H9 (cell line): ENCODE data around the gene MSI1. TPM values are rescaled to one million over a fixed set of nuclear protein-coding genes. Genes with fewer than 3 reads are reported as not detected.

ENCODE experiments used
- DNase-seq: peaks from one replicate; pipeline ENCODE4 v3.0.0-alpha.2; 2017
- H2AFZ ChIP-seq: one replicate; pipeline ENCODE4 v1.6.1; 2013; ENCODE audit warnings: mild to moderate bottlenecking, low read length, control low read depth, moderate library complexity
- H2AK5ac ChIP-seq: 2 replicates; pipeline ENCODE4 v1.6.1; 2013; ENCODE audit warnings: low read length, control low read depth, mixed read lengths; ENCODE audit not compliant: insufficient read length
- H2BK120ac ChIP-seq: one replicate; pipeline ENCODE4 v1.6.1; 2013; ENCODE audit warnings: low read depth, mild to moderate bottlenecking, low read length, control low read depth, inconsistent platforms; ENCODE audit not compliant: poor library complexity, severe bottlenecking
- H2BK12ac ChIP-seq: 2 replicates; pipeline ENCODE4 v1.6.1; 2013; ENCODE audit warnings: low read length, control low read depth, mixed read lengths, low read depth; ENCODE audit not compliant: insufficient read length
- H2BK15ac ChIP-seq: 2 replicates; pipeline ENCODE4 v1.6.1; 2013; ENCODE audit warnings: low read depth, low read length, control low read depth
- H2BK20ac ChIP-seq: one replicate; pipeline ENCODE4 v1.6.1; 2013; ENCODE audit warnings: low read depth, mild to moderate bottlenecking, low read length, control low read depth, inconsistent platforms; ENCODE audit not compliant: poor library complexity, severe bottlenecking
- H2BK5ac ChIP-seq: 2 replicates; pipeline ENCODE4 v1.6.1; 2013; ENCODE audit warnings: low read length, control low read depth, mixed read lengths; ENCODE audit not compliant: insufficient read length
- H3K14ac ChIP-seq: 2 replicates; pipeline ENCODE4 v1.6.1; 2013; ENCODE audit warnings: low read length, control low read depth; ENCODE audit not compliant: insufficient read depth
- H3K18ac ChIP-seq: 2 replicates; pipeline ENCODE4 v1.6.1; 2013; ENCODE audit warnings: low read depth, mild to moderate bottlenecking, mixed read lengths, low read length, control low read depth; ENCODE audit not compliant: insufficient read length
- H3K23ac ChIP-seq: 2 replicates; pipeline ENCODE4 v1.6.1; 2013; ENCODE audit warnings: low read length, control low read depth, mixed read lengths, low read depth; ENCODE audit not compliant: insufficient read length
- H3K23me2 ChIP-seq: 2 replicates; pipeline ENCODE4 v1.6.1; 2013; ENCODE audit warnings: low read depth, mild to moderate bottlenecking, mixed read lengths, low read length, control low read depth; ENCODE audit not compliant: insufficient read length, poor library complexity, severe bottlenecking
- H3K27ac ChIP-seq: 2 replicates; pipeline ENCODE4 v1.5.1; 2013; ENCODE audit warnings: low read length, control low read depth, mixed read lengths, low read depth; ENCODE audit not compliant: insufficient read length
- H3K27me3 ChIP-seq: 2 replicates; pipeline ENCODE4 v1.6.1; 2013; ENCODE audit warnings: low read length, control low read depth, inconsistent platforms; ENCODE audit not compliant: insufficient read depth
- H3K4ac ChIP-seq: 2 replicates; pipeline ENCODE4 v1.6.1; 2013; ENCODE audit warnings: low read depth, mild to moderate bottlenecking, control low read depth, inconsistent platforms, low read length, moderate library complexity
- H3K4me1 ChIP-seq: 2 replicates; pipeline ENCODE4 v1.6.1; 2013; ENCODE audit warnings: low read length, control low read depth, inconsistent platforms; ENCODE audit not compliant: insufficient read depth
- H3K4me2 ChIP-seq: 2 replicates; pipeline ENCODE4 v1.6.1; 2013; ENCODE audit warnings: low read length, control low read depth, mixed read lengths; ENCODE audit not compliant: insufficient read length, insufficient read depth
- H3K56ac ChIP-seq: 2 replicates; pipeline ENCODE4 v1.6.1; 2013; ENCODE audit warnings: low read depth, mild to moderate bottlenecking, mixed read lengths, low read length, control low read depth; ENCODE audit not compliant: insufficient read length
- H3K79me1 ChIP-seq: 2 replicates; pipeline ENCODE4 v1.6.1; 2013; ENCODE audit warnings: low read depth, mild to moderate bottlenecking, moderate library complexity, low read length, control low read depth, inconsistent platforms; ENCODE audit not compliant: insufficient read depth, poor library complexity, severe bottlenecking
- H3K79me2 ChIP-seq: 2 replicates; pipeline ENCODE4 v1.6.1; 2013; ENCODE audit warnings: low read length, control low read depth, inconsistent platforms; ENCODE audit not compliant: insufficient read depth
- H3K9ac ChIP-seq: 2 replicates; pipeline ENCODE4 v1.6.1; 2013; ENCODE audit warnings: low read length, control low read depth, mixed read lengths; ENCODE audit not compliant: insufficient read length; ENCODE audit errors: extremely low read depth
- H3K9me3 ChIP-seq: one replicate; pipeline ENCODE4 v1.6.1; 2013; ENCODE audit warnings: low read depth, low read length, inconsistent platforms; ENCODE audit not compliant: control insufficient read depth
- H3T11ph ChIP-seq: one replicate; pipeline ENCODE4 v1.6.1; 2013; ENCODE audit warnings: mild to moderate bottlenecking, low read length, control low read depth, inconsistent platforms
- H4K20me1 ChIP-seq: one replicate; pipeline ENCODE4 v1.6.1; 2013; ENCODE audit not compliant: control insufficient read depth, insufficient read length, insufficient read depth
- H4K5ac ChIP-seq: 2 replicates; pipeline ENCODE4 v1.6.1; 2013; ENCODE audit warnings: low read depth, mild to moderate bottlenecking, mixed read lengths, low read length, control low read depth; ENCODE audit not compliant: insufficient read length
- H4K8ac ChIP-seq: replicated peaks from 2 replicates; pipeline ENCODE4 v1.6.1; 2013; ENCODE audit warnings: low read length, control low read depth, mixed read lengths, low read depth; ENCODE audit not compliant: insufficient read length
- H4K91ac ChIP-seq: 2 replicates; pipeline ENCODE4 v1.6.1; 2013; ENCODE audit warnings: low read depth, mild to moderate bottlenecking, moderate library complexity, mixed read lengths, low read length, control low read depth; ENCODE audit not compliant: insufficient read length
- H3K27ac Mint-ChIP-seq, 3 experiments: 2 replicates in 2 of 3; 3 replicates in 1 of 3; pipeline ENCODE4 v1.8.0; 2020 to 2021; ENCODE audit warnings: mixed read lengths in 3 of 3, mild to moderate bottlenecking in 1 of 3, moderate library complexity in 1 of 3
- H3K27me3 Mint-ChIP-seq: 2 replicates; pipeline ENCODE4 v1.8.0; 2021; ENCODE audit warnings: low read depth, mild to moderate bottlenecking, moderate library complexity, mixed read lengths
- H3K36me3 Mint-ChIP-seq, 3 experiments: 2 replicates in 2 of 3; 3 replicates in 1 of 3; pipeline ENCODE4 v1.8.0; 2020 to 2021; ENCODE audit warnings: low read depth in 3 of 3, mixed read lengths in 3 of 3; ENCODE audit not compliant: insufficient read depth in 1 of 3
- H3K4me1 Mint-ChIP-seq, 2 experiments: 2 replicates each; pipeline ENCODE4 v1.8.0; 2020; ENCODE audit warnings: mixed read lengths in 2 of 2
- H3K4me3 Mint-ChIP-seq, 2 experiments: 2 replicates in 1 of 2; 3 replicates in 1 of 2; pipeline ENCODE4 v1.8.0; 2020 to 2021; ENCODE audit warnings: mild to moderate bottlenecking in 2 of 2, mixed read lengths in 2 of 2, moderate library complexity in 1 of 2
- H3K9me3 Mint-ChIP-seq, 2 experiments: 2 replicates in 1 of 2; 3 replicates in 1 of 2; pipeline ENCODE4 v1.8.0; 2020; ENCODE audit warnings: mild to moderate bottlenecking in 2 of 2, mixed read lengths in 2 of 2, moderate library complexity in 1 of 2
- CTCF ChIP-seq: fragments of 200-600 bp; sonication (generic); conservative IDR thresholded peaks from 3 replicates; pipeline ENCODE4 v1.8.0; 2021; ENCODE audit warnings: antibody characterized with exemption, mild to moderate bottlenecking
- WGBS: extraction: QIAGEN DNeasy Blood & Tissue Kit; methylation state at CpG from one replicate; pipeline ENCODE4 v1.1.7; 2013; ENCODE audit warnings: missing lambda C conversion rate, low lambda C conversion rate, mixed read lengths; ENCODE audit not compliant: insufficient read length; ENCODE audit errors: extremely low coverage; 5-methylcytosine and 5-hydroxymethylcytosine counted together
- total RNA-seq: library from RNA; stranded (reverse); gene quantifications from 2 replicates; pipeline ENCODE4 v1.2.1, GENCODE V29; 2021

Gene MSI1
- total RNA-seq, 1 experiment from 2014 or later, result 91.5 TPM

GRCh38 chr12:120403869-120404268 lies 34.9 kb upstream of the MSI1 start:
- Histone ChIP-seq H4K91ac (no peak overlapping the region), H2BK120ac (no peak overlapping the region), H3K23me2 (no peaks in the 10 kb centered on the region), H3T11ph (no peak overlapping the region), H2BK15ac (no peak overlapping the region), H3K27me3 (no peaks in the 10 kb centered on the region), H3K4me2 (no peak overlapping the region), H3K14ac (no peak overlapping the region), H2BK12ac (no peak overlapping the region), H4K20me1 (no peaks in the 10 kb centered on the region), H3K27ac (no peak overlapping the region), H2AK5ac (no peak overlapping the region), H4K5ac (no peak overlapping the region), H3K18ac (no peak overlapping the region), H3K4ac (no peak overlapping the region), H2BK5ac (no peak overlapping the region), H3K56ac (no peak overlapping the region), H3K9ac (no peak overlapping the region), H2BK20ac (no peak overlapping the region), H3K4me1 (peaks cover 3% of the 10 kb centered on the region; the same call in 1 of the 2 replicates), H3K9me3 (no peaks in the 10 kb centered on the region), H3K23ac (no peak overlapping the region), H2AFZ (no peak overlapping the region), H4K8ac (no peak overlapping the region), H3K79me1 (no peaks in the 10 kb centered on the region), H3K79me2 (no peaks in the 10 kb centered on the region)
- TF ChIP-seq CTCF, result no peak
- Mint-ChIP-seq H3K27me3 (peaks cover 2% of the 10 kb centered on the region), H3K4me1 (peaks cover 14 to 26% of the 10 kb centered on the region in 2 experiments), H3K27ac (no peak overlapping the region), H3K36me3 (peaks cover 0 to 2% (median 0%) of the 10 kb centered on the region in 3 experiments; a peak in 1 of 7 replicates), H3K9me3 (peaks cover 0 to 3% of the 10 kb centered on the region in 2 experiments; a peak in 1 of 5 replicates), H3K4me3 (no peak overlapping the region)
- WGBS, result no CpG with 5 or more reads among the region's 3 CpGs
- no peak for DNase-seq
